Loucy (cell line): ENCODE measurements around the gene POLR2H.

Experiments
- H2AFZ ChIP-seq: fragments of 200-600 bp; sonication (generic); 2 replicates; pipeline ENCODE4 v1.6.0; 2016; ENCODE audit warnings: antibody characterized with exemption, mild to moderate bottlenecking, low read length, moderate library complexity
- H3F3A ChIP-seq: fragments of 200-600 bp; 2 replicates; pipeline ENCODE4 v1.6.0; 2016; ENCODE audit warnings: antibody characterized with exemption, low read depth, mild to moderate bottlenecking
- H3K27me3 ChIP-seq: fragments of 200-600 bp; sonication (generic); 2 replicates; pipeline ENCODE4 v1.6.1; 2014; ENCODE audit warnings: low read length, mild to moderate bottlenecking; ENCODE audit not compliant: insufficient read depth, poor library complexity, severe bottlenecking
- H3K36me3 ChIP-seq: fragments of 200-600 bp; sonication (generic); 2 replicates; pipeline ENCODE4 v1.6.1; 2016; ENCODE audit warnings: low read length; ENCODE audit not compliant: insufficient read depth
- H3K4me1 ChIP-seq: fragments of 200-600 bp; sonication (generic); 2 replicates; pipeline ENCODE4 v1.5.1; 2014; ENCODE audit warnings: low read length, mild to moderate bottlenecking; ENCODE audit not compliant: insufficient read depth, poor library complexity, severe bottlenecking
- H3K4me2 ChIP-seq: fragments of 200-600 bp; sonication (generic); 2 replicates; pipeline ENCODE4 v1.6.0; 2014; ENCODE audit warnings: antibody characterized with exemption, low read length, low read depth, mild to moderate bottlenecking; ENCODE audit not compliant: poor library complexity, severe bottlenecking
- H3K4me3 ChIP-seq: fragments of 200-600 bp; sonication (generic); 2 replicates; pipeline ENCODE4 v1.5.1; 2014; ENCODE audit warnings: low read length, mild to moderate bottlenecking, mixed read lengths; ENCODE audit not compliant: poor library complexity, severe bottlenecking
- H3K79me2 ChIP-seq: fragments of 200-600 bp; sonication (generic); 2 replicates; pipeline ENCODE4 v1.6.1; 2014; ENCODE audit warnings: low read length; ENCODE audit not compliant: insufficient read depth
- H3K9ac ChIP-seq: fragments of 200-600 bp; sonication (generic); 2 replicates; pipeline ENCODE4 v1.6.0; 2014; ENCODE audit warnings: mild to moderate bottlenecking, low read depth, low read length, moderate library complexity; ENCODE audit not compliant: poor library complexity, severe bottlenecking
- H3K9me2 ChIP-seq: fragments of 200-600 bp; sonication (generic); replicated peaks from 2 replicates; pipeline ENCODE4 v1.6.1; 2016; ENCODE audit warnings: low read depth, low read length, mixed read lengths
- H3K9me3 ChIP-seq: fragments of 200-600 bp; sonication (generic); 2 replicates; pipeline ENCODE4 v1.6.1; 2014; ENCODE audit warnings: mild to moderate bottlenecking, antibody characterized with exemption, low read length, low read depth; ENCODE audit not compliant: insufficient read depth
- H4K20me1 ChIP-seq: fragments of 200-600 bp; sonication (generic); 2 replicates; pipeline ENCODE4 v1.6.0; 2014; ENCODE audit warnings: antibody characterized with exemption, low read length, mild to moderate bottlenecking; ENCODE audit not compliant: insufficient read depth, poor library complexity, severe bottlenecking
- CTCF ChIP-seq: fragments of 200-600 bp; sonication (generic); conservative IDR thresholded peaks from 2 replicates; pipeline ENCODE4 v1.5.1; 2014; ENCODE audit warnings: mild to moderate bottlenecking, antibody characterized with exemption, low read length
- EZH2phosphoT487 ChIP-seq: fragments of 200-600 bp; IDR thresholded peaks from 2 replicates; pipeline ENCODE4 v1.6.1; 2018; ENCODE audit warnings: antibody characterized with exemption, mild to moderate bottlenecking, moderate library complexity, borderline replicate concordance

POLR2H gene

GRCh38 chr3:184346480-184347190, 14.9 kb upstream of the POLR2H start:
- Histone ChIP-seq H3K36me3 (no peaks in the 10 kb centered on the region), H3K4me2 (no peak overlapping the region), H3F3A (no peaks in the 10 kb centered on the region), H3K79me2 (no peaks in the 10 kb centered on the region), H3K9me3 (no peaks in the 10 kb centered on the region), H3K4me3 (no peak overlapping the region), H3K4me1 (no peaks in the 10 kb centered on the region), H3K9ac (no peak overlapping the region), H3K27me3 (no peaks in the 10 kb centered on the region), H2AFZ (no peak overlapping the region), H4K20me1 (no peaks in the 10 kb centered on the region), H3K9me2 (no peaks in the 10 kb centered on the region)
- TF ChIP-seq CTCF (no peak), EZH2phosphoT487 (no peak)

GRCh38 chr3:184347321-184348056, 14.0 kb upstream of the POLR2H start:
- Histone ChIP-seq H3K4me3 (no peak overlapping the region), H3F3A (no peaks in the 10 kb centered on the region), H2AFZ (no peak overlapping the region), H3K4me2 (no peak overlapping the region), H3K9me2 (no peaks in the 10 kb centered on the region), H4K20me1 (no peaks in the 10 kb centered on the region), H3K9ac (no peak overlapping the region), H3K36me3 (no peaks in the 10 kb centered on the region), H3K4me1 (no peaks in the 10 kb centered on the region), H3K79me2 (no peaks in the 10 kb centered on the region), H3K27me3 (no peaks in the 10 kb centered on the region), H3K9me3 (no peaks in the 10 kb centered on the region)
- TF ChIP-seq CTCF (no peak), EZH2phosphoT487 (no peak)

GRCh38 chr3:184348057-184348382, 13.5 kb upstream of the POLR2H start:
- Histone ChIP-seq H3K9me3 (no peaks in the 10 kb centered on the region), H3K9ac (no peak overlapping the region), H3K27me3 (no peaks in the 10 kb centered on the region), H3K4me2 (no peak overlapping the region), H3F3A (no peaks in the 10 kb centered on the region), H3K4me3 (no peak overlapping the region), H2AFZ (no peak overlapping the region), H3K4me1 (no peaks in the 10 kb centered on the region), H3K9me2 (no peaks in the 10 kb centered on the region), H4K20me1 (no peaks in the 10 kb centered on the region), H3K36me3 (no peaks in the 10 kb centered on the region), H3K79me2 (no peaks in the 10 kb centered on the region)
- TF ChIP-seq EZH2phosphoT487 (no peak), CTCF (no peak)
